HepG2 (cell line): ENCODE measurements around the gene CENPB. TPM values are rescaled to one million over a fixed set of nuclear protein-coding genes. Genes with fewer than 3 reads are reported as not detected.

Source experiments
- ATAC-seq: fragments of 200-7000 bp; cut with Tn5 transposase; 3 replicates; pipeline ENCODE4 v1.9.1; 2020; ENCODE audit warnings: mild to moderate bottlenecking, moderate library complexity
- BruUV-seq: library from RNA; stranded (reverse); fragments of 400-500 nt; replicated peaks from 2 replicates; lab custom pipeline; 2021; lab: Mats Ljungman, UMichigan
- CTCF ChIA-PET: fragments of 300-600 bp; formaldehyde crosslinking; extraction: SDS; loops from one replicate; lab custom pipeline; 2021; ENCODE audit warnings: low total read pairs, inconsistent platforms, low intra/inter-chr PET ratio; lab: Yijun Ruan, JAX
- POLR2A ChIA-PET: fragments of 350-600 bp; sonication (Branson Sonifier 250); formaldehyde crosslinking; loops from one replicate; lab custom pipeline; 2020; ENCODE audit warnings: antibody characterized with exemption, inconsistent platforms; lab: Yijun Ruan, JAX
- DNase-seq: peaks from one replicate; pipeline ENCODE4 v3.0.0-alpha.2; 2015; ENCODE audit warnings: low spot score
- FAIRE-seq: peaks from 3 replicates; lab custom pipeline; 2011; peaks lifted over from hg19 to GRCh38; lab: Jason Lieb, UNC
- H2AFZ ChIP-seq: one replicate; pipeline ENCODE4 v1.6.1; 2011; ENCODE audit warnings: low read length, inconsistent platforms
- H3K27ac ChIP-seq: fragments of 300-600 bp; 3 replicates; pipeline ENCODE4 v1.8.0; 2011; ENCODE audit warnings: mixed run types, mild to moderate bottlenecking, mixed read lengths, low read length, inconsistent platforms; ENCODE audit not compliant: insufficient read depth; ENCODE audit errors: extremely low read length
- H3K27me3 ChIP-seq, 2 experiments: fragments of 200-600 bp in 1 of 2; 2 replicates in 1 of 2; 3 replicates in 1 of 2; pipeline versions ENCODE4 v1.6.0 to v1.8.0; 2011; ENCODE audit warnings: low read length in 2 of 2, mild to moderate bottlenecking in 2 of 2, moderate library complexity in 2 of 2, inconsistent platforms in 1 of 2; ENCODE audit not compliant: insufficient read depth in 2 of 2, control insufficient read depth in 1 of 2
- H3K36me3 ChIP-seq, 2 experiments: fragments of 200-600 bp in 1 of 2; replicated peaks in 1 of 2; 2 replicates in 1 of 2; 3 replicates in 1 of 2; pipeline versions ENCODE4 v1.5.1 to v1.8.0; 2011; ENCODE audit warnings: low read length in 2 of 2, inconsistent platforms in 1 of 2; ENCODE audit not compliant: insufficient read depth in 2 of 2, control insufficient read depth in 1 of 2
- H3K4me1 ChIP-seq: 2 replicates; pipeline ENCODE4 v1.5.1; 2012; ENCODE audit warnings: low read length, inconsistent platforms; ENCODE audit not compliant: insufficient read depth
- H3K4me2 ChIP-seq: 2 replicates; pipeline ENCODE4 v1.6.0; 2011; ENCODE audit warnings: low read depth, low read length, inconsistent platforms
- H3K4me3 ChIP-seq, 3 experiments: fragments of 200-600 bp in 1 of 3; sonication (generic), shearing (Covaris generic) in 1 of 3; replicated peaks in 1 of 3; 2 replicates each; pipeline ENCODE4 v1.5.1; 2011 to 2016; ENCODE audit warnings: low read length in 3 of 3, inconsistent platforms in 2 of 3, low read depth in 2 of 3, mild to moderate bottlenecking in 2 of 3, control low read depth in 1 of 3, mixed read lengths in 1 of 3; ENCODE audit not compliant: insufficient read depth in 1 of 3
- H3K79me2 ChIP-seq: one replicate; pipeline ENCODE4 v1.6.1; 2011; ENCODE audit warnings: low read length, inconsistent platforms; ENCODE audit not compliant: insufficient read depth
- H3K9ac ChIP-seq: 2 replicates; pipeline ENCODE4 v1.6.0; 2011; ENCODE audit warnings: mild to moderate bottlenecking, low read depth, low read length, inconsistent platforms; ENCODE audit not compliant: insufficient read depth
- H3K9me3 ChIP-seq: 2 replicates; pipeline ENCODE4 v1.5.1; 2012; ENCODE audit warnings: mild to moderate bottlenecking, low read length
- H4K20me1 ChIP-seq: 2 replicates; pipeline ENCODE4 v1.6.0; 2011; ENCODE audit warnings: inconsistent platforms, mild to moderate bottlenecking, low read length, moderate library complexity; ENCODE audit not compliant: insufficient read depth
- CENPT ChIP-seq: sonication (generic); formaldehyde crosslinking; IDR thresholded peaks from 2 replicates; pipeline ENCODE4 v1.8.0; 2022; ENCODE audit warnings: low read depth, mild to moderate bottlenecking, moderate library complexity, missing genetic modification reagents
- FIP1L1 ChIP-seq: fragments of 200-400 bp; formaldehyde crosslinking; IDR thresholded peaks from 2 replicates; pipeline ENCODE4 v1.6.1; 2018; ENCODE audit warnings: low read depth, mild to moderate bottlenecking, low read length, moderate library complexity, borderline replicate concordance; ENCODE audit not compliant: insufficient read depth
- LCORL ChIP-seq, 2 experiments: fragments of 450-650 bp in 1 of 2; sonication (generic) in 1 of 2; formaldehyde crosslinking in 1 of 2; IDR thresholded peaks; 2 replicates each; pipeline versions ENCODE4 v1.5.0 to v1.6.1; 2017 to 2020; ENCODE audit warnings: antibody characterized with exemption in 1 of 2, missing genetic modification reagents in 1 of 2
- MIER2 ChIP-seq: IDR thresholded peaks from 2 replicates; pipeline ENCODE4 v1.6.1; 2016; ENCODE audit warnings: missing biosample characterization, missing genetic modification reagents
- NONO ChIP-seq, 2 experiments: fragments of 450-650 bp in 1 of 2; sonication (generic) in 1 of 2; formaldehyde crosslinking in 1 of 2; IDR thresholded peaks in 1 of 2; conservative IDR thresholded peaks in 1 of 2; 2 replicates each; pipeline versions ENCODE4 v1.6.1 to v1.8.0; 2017 to 2022; ENCODE audit warnings: mild to moderate bottlenecking in 1 of 2, missing genetic modification reagents in 1 of 2, moderate library complexity in 1 of 2
- NPAS2 ChIP-seq: sonication (generic); formaldehyde crosslinking; IDR thresholded peaks from 2 replicates; pipeline ENCODE4 v1.8.0; 2022; ENCODE audit warnings: mild to moderate bottlenecking, missing genetic modification reagents, borderline replicate concordance
- POLR2A ChIP-seq, 2 experiments: IDR thresholded peaks; 2 replicates each; pipeline ENCODE4 v1.6.1; 2011; ENCODE audit warnings: low read depth in 2 of 2, low read length in 2 of 2, mild to moderate bottlenecking in 1 of 2, moderate library complexity in 1 of 2; ENCODE audit not compliant: insufficient read depth in 1 of 2
- SRY ChIP-seq: sonication (generic); formaldehyde crosslinking; IDR thresholded peaks from 2 replicates; pipeline ENCODE4 v1.8.0; 2022; ENCODE audit warnings: mild to moderate bottlenecking, missing genetic modification reagents
- ZC3H13 ChIP-seq: sonication (generic); formaldehyde crosslinking; IDR thresholded peaks from 2 replicates; pipeline ENCODE4 v1.8.1; 2023; ENCODE audit warnings: mild to moderate bottlenecking, missing genetic modification reagents, moderate library complexity
- ZNF225 ChIP-seq: sonication (generic); formaldehyde crosslinking; IDR thresholded peaks from 2 replicates; pipeline ENCODE4 v1.4.0; 2020; ENCODE audit warnings: mild to moderate bottlenecking, missing genetic modification reagents
- WGBS: methylation state at CpG from one replicate; pipeline ENCODE4 v1.1.6; 2017; ENCODE audit warnings: low lambda C conversion rate; 5-methylcytosine and 5-hydroxymethylcytosine counted together
- in situ Hi-C: cut with HindIII; loops from 2 replicates; pipeline ENCODE4 v1.10.0; 2017; ENCODE audit warnings: low pct_unique_long_range_greater_than_20kb; ENCODE audit not compliant: extremely low pct_ligation_motif_present
- intact Hi-C: fragments of 100-400 bp; cut with micrococcal nuclease; formaldehyde crosslinking; loops from one replicate; pipeline ENCODE4 v1.10.0; 2022; ENCODE audit not compliant: unreplicated experiment
- polyA plus RNA-seq, 8 experiments: library from polyadenylated mRNA; depleted of rRNA in 3 of 8; stranded (reverse) in 7 of 8; unstranded in 1 of 8; fragments of >200 nt; fragmentation: Illumina TruSeq in 4 of 8; extraction: Trizol in 4 of 8; gene quantifications; 2 replicates each; pipeline versions ENCODE4 v1.2.1 to v1.2.3, GENCODE V29; 2011 to 2016; ENCODE audit warnings: low read depth in 4 of 8, missing spikeins in 1 of 8, mixed read lengths in 1 of 8; ENCODE audit not compliant: insufficient read depth in 1 of 8
- total RNA-seq, 5 experiments: library from RNA; depleted of rRNA; stranded (reverse); fragments of >200 nt; fragmentation: Illumina TruSeq; extraction: Trizol; gene quantifications; 2 replicates each; pipeline ENCODE4 v1.2.3, GENCODE V29; 2016; ENCODE audit warnings: low read depth in 1 of 5
- TF ChIP-seq, protein P1 (sequence below): sonication (generic); formaldehyde crosslinking; IDR thresholded peaks from 2 replicates; pipeline ENCODE4 v1.4.0; 2020; ENCODE audit warnings: mild to moderate bottlenecking, missing genetic modification reagents

The CENPB gene
- total and polyA plus RNA-seq, 2 of the 13 experiments (the other 11 are each of a cell fraction or from before 2014, with no cell fraction given), result 10.4 to 54.5 TPM

DNA sequence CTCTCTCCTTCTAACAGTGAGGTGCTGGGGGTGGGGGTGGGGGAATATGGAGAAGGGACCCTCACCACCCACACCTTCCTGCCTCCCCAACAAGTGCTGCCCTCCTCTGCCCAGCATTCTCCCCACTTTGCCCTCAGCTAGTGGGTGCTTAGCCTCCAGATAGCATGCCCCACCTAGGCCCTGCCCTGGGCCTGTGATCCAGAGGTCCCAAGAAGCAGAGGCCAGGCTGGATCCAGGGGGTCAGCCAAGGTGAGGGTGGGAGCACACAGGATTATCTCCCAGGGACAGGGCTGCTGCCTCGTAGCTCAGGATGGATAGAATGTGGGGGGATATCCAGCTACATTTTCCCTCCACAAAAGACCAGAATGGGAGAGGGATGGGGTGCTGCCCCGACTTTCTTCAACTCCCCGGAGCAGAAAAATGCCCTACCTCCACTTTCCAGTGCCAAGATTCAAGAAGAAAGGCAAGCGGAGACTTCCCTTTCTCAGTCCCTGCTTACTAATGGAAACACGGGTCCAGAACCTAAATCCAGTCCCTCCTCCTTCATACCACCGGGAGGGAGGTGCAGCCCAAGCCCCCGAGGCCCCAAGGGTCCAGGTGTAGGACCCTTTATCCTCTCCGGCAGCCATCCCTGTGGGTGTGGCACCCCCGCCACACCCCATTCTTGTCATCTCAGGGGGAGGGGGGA, 20.0 kb downstream of the CENPB start:
- ATAC-seq (no peak), DNase-seq (no peak), FAIRE-seq (no peak)
- Histone ChIP-seq H3K4me1 (peaks cover 66% of the 10 kb centered on the region), H3K27me3 (no peaks in the 10 kb centered on the region), H4K20me1 (no peaks in the 10 kb centered on the region), H2AFZ (no peak overlapping the region), H3K4me2 (peak overlapping the region; percentile 97), H3K36me3 (0 out of 5 replicates have a peak, but pooled peaks cover 0 to 5% of the 10 kb centered on the region in 2 experiments), H3K9ac (peak overlapping the region; percentile 81), H3K9me3 (no peaks in the 10 kb centered on the region), H3K27ac (no peak overlapping the region), H3K4me3 (peak overlapping the region; percentile 72 to 93 (median 89)), H3K79me2 (peaks cover 22% of the 10 kb centered on the region)
- ChIA-PET POLR2A (interaction anchor here (1.0 to 2.4 kb wide), 6 partner anchors 12 to 369 kb away, joined by 3 to 7 read pairs (median 4); partner anchors contain the start of genes CENPB and MAVS), CTCF (interaction anchor here (0.8 kb wide), 1 partner anchor 14 kb away, joined by 3 read pairs; no protein-coding TSS in a partner anchor)
- in situ Hi-C loops, result no loop called here
- WGBS, result 24% methylated on average over 9 of the region's 9 CpGs
- TF ChIP-seq FIP1L1 (no peak), LCORL (IDR thresholded peaks at IDR 0.05) (no peak), LCORL (CRISPR knock-in tag; IDR thresholded peaks at IDR 0.05) (0 out of 2 replicates have a peak, but pooled peaks have one; percentile 26), ZC3H13 (CRISPR knock-in tag) (0 out of 2 replicates have a peak, but pooled peaks have one; percentile 43), POLR2A (IDR thresholded peaks at IDR 0.05; ENCODE audit: insufficient read depth in 1 of 2, low read depth in 2 of 2, low read length in 2 of 2) (no peak), ZNF225 (CRISPR knock-in tag) (0 out of 2 replicates have a peak, but pooled peaks have one; percentile 30), MIER2 (CRISPR knock-in tag) (no peak), NONO (IDR thresholded peaks at IDR 0.05) (no peak), NONO (CRISPR knock-in tag; conservative IDR thresholded peaks at IDR 0.05) (0 out of 2 replicates have a peak, but pooled peaks have one; percentile 44), CENPT (CRISPR knock-in tag) (0 out of 2 replicates have a peak, but pooled peaks have one; percentile 11), NPAS2 (CRISPR knock-in tag) (no peak), SRY (CRISPR knock-in tag) (0 out of 2 replicates have a peak, but pooled peaks have one; percentile 39)
- TF ChIP-seq, protein P1, sequence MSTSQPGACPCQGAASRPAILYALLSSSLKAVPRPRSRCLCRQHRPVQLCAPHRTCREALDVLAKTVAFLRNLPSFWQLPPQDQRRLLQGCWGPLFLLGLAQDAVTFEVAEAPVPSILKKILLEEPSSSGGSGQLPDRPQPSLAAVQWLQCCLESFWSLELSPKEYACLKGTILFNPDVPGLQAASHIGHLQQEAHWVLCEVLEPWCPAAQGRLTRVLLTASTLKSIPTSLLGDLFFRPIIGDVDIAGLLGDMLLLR (CRISPR knock-in tag), result 0 out of 2 replicates have a peak, but pooled peaks have one; percentile 56
- no TSS peak for BruUV-seq
- intact Hi-C loops, result no loop called here
